ENCODE results near the gene KDM2B.

GRCh38 chr12:121543786-121544185, 37.0 kb downstream of the KDM2B start:
- no peak for TF ChIP-seq POLR2AphosphoS5 (IDR thresholded peaks at IDR 0.05; ENCODE audit: low read depth, low read length)
- TF ChIP-seq POLR2A (IDR thresholded peaks at IDR 0.05; ENCODE audit: control extremely low read depth in 1 of 2, low read depth in 2 of 2, low read length in 2 of 2): no peak
- no peak for TF ChIP-seq BCL11A (IDR thresholded peaks at IDR 0.05; ENCODE audit: low read depth in 2 of 2, low read length in 2 of 2)
- TF ChIP-seq BACH1 (IDR thresholded peaks at IDR 0.05; ENCODE audit: low read length): no peak
